ENCODE measurements around the gene MRPS18B.
A peak's percentile ranks its signal among the peaks of the same experiment; 100 is the strongest.
"Not testable (repeated sequence)": the region's sequence is repeated elsewhere in the genome, so short reads cannot be mapped to it uniquely, and the experiment has no call there.

MRPS18B gene

GRCh38 chr6:30644769-30645168 lies 27.1 kb downstream of the MRPS18B start:
- DNase-seq: no peak

GRCh38 chr6:30645989-30646388 lies 28.3 kb downstream of the MRPS18B start:
- DNase-seq: no peak

- DNase-seq: peak; percentile 94
These were observed 29.0 kb downstream of the MRPS18B start, which contains the start of gene C6orf136 for GRCh38 chr6:30646450-30647241. Gene C6orf136 (plus strand): TSS chr6:30647133. CDS start chr6:30647232, 99 bp downstream.

GRCh38 chr6:30647242-30648116 lies 29.8 kb downstream of the MRPS18B start:
- peak; percentile 75 for DNase-seq

- no peak for DNase-seq
These were observed 33.5 kb downstream of the MRPS18B start for GRCh38 chr6:30651143-30651542.

- no peak for DNase-seq
These were observed 37.4 kb downstream of the MRPS18B start for GRCh38 chr6:30654798-30655742.

GRCh38 chr6:30655743-30656094 lies 38.1 kb downstream of the MRPS18B start:
- no peak for DNase-seq

GRCh38 chr6:30656513-30656912 lies 38.9 kb downstream of the MRPS18B start:
- DNase-seq: no peak

- no peak for DNase-seq
These were observed 39.8 kb downstream of the MRPS18B start for GRCh38 chr6:30657454-30657853.

- DNase-seq: not testable (repeated sequence)
These were observed 40.3 kb downstream of the MRPS18B start for GRCh38 chr6:30657922-30658321.

GRCh38 chr6:30664994-30665767 lies 47.5 kb downstream of the MRPS18B start:
- no peak for DNase-seq

GRCh38 chr6:30666300-30666699 lies 48.7 kb downstream of the MRPS18B start:
- DNase-seq: not testable (repeated sequence)

- DNase-seq: no peak
These were observed 53.3 kb downstream of the MRPS18B start for GRCh38 chr6:30670760-30671527.

GRCh38 chr6:30672445-30673253 lies 55.0 kb downstream of the MRPS18B start, which contains the start of gene DHX16:
Gene DHX16 (minus strand): TSS chr6:30673006. CDS start chr6:30672841, 165 bp downstream.
- DNase-seq: peak; percentile 98

Measured in hematopoietic multipotent progenitor cell treated with erythropoietin and hydrocortisone succinate and interleukin-3 and kit ligand, for 8 days (in vitro differentiated cells).